ENCODE measurements around the gene ZNF729. TPM values are rescaled to one million over a fixed set of nuclear protein-coding genes. Genes with fewer than 3 reads are reported as not detected.

ZNF729 gene
- total RNA-seq, 4 donors from 2014 or later = not detected

- H3K9me3 ChIP-seq = peaks cover 0 to 44% (median 0%) of the 10 kb centered on the region in 4 donors
- no peak overlapping the region for H3K27ac ChIP-seq
- TF ChIP-seq CTCF (IDR thresholded peaks at IDR 0.05) = no peak
- TF ChIP-seq EP300 (IDR thresholded peaks at IDR 0.05) = no peak
- TF ChIP-seq POLR2A (IDR thresholded peaks at IDR 0.05) = no peak
- H3K27me3 ChIP-seq = no peaks in the 10 kb centered on the region
- H3K36me3 ChIP-seq = no peaks in the 10 kb centered on the region
- no peaks in the 10 kb centered on the region for H3K4me1 ChIP-seq
- DNase-seq (ENCODE audit: low spot score in 2 of 2) = no peak
- no peak overlapping the region for H3K4me3 ChIP-seq
Measured at GRCh38 chr19:22332924-22333323, 46.7 kb downstream of the ZNF729 start.

- Histone ChIP-seq H3K27ac (no peak overlapping the region), H3K4me1 (no peaks in the 10 kb centered on the region), H3K36me3 (no peaks in the 10 kb centered on the region), H3K9me3 (peaks cover 0 to 41% (median 0%) of the 10 kb centered on the region in 4 donors), H3K27me3 (no peaks in the 10 kb centered on the region), H3K4me3 (no peak overlapping the region)
- TF ChIP-seq EP300 (IDR thresholded peaks at IDR 0.05) (no peak), POLR2A (IDR thresholded peaks at IDR 0.05) (no peak), CTCF (IDR thresholded peaks at IDR 0.05) (no peak)
- WGBS, 2 donors = 85 to 92% methylated on average over 2 of the region's 2 CpGs
- DNase-seq (ENCODE audit: low spot score in 2 of 2) = no peak
Measured at GRCh38 chr19:22335716-22336115, 49.5 kb downstream of the ZNF729 start.

GRCh38 chr19:22354665-22355064, 68.4 kb downstream of the ZNF729 start:
- no peak overlapping the region for H3K4me3 ChIP-seq
- H3K9me3 ChIP-seq = peaks cover 0 to 39% (median 0%) of the 10 kb centered on the region in 4 donors
- H3K4me1 ChIP-seq = no peaks in the 10 kb centered on the region
- 56 to 74% methylated on average over 2 of the region's 2 CpGs for WGBS, 2 donors
- no peaks in the 10 kb centered on the region for H3K36me3 ChIP-seq
- no peak overlapping the region for H3K27ac ChIP-seq
- no peak for TF ChIP-seq POLR2A (IDR thresholded peaks at IDR 0.05)
- TF ChIP-seq CTCF (IDR thresholded peaks at IDR 0.05) = no peak
- no peak for TF ChIP-seq EP300 (IDR thresholded peaks at IDR 0.05)
- no peak for DNase-seq (ENCODE audit: low spot score in 2 of 2)
- no peaks in the 10 kb centered on the region for H3K27me3 ChIP-seq

Small RNA genes lying within 50 kb of the gene (small RNA-seq; reads per million reads assigned to genes)
- not detected for gene AC011494.1

Other genes starting within 250 kb of the ZNF729 start
- gene ZNF257, start 234.0 kb upstream of the ZNF729 start, total RNA-seq = 1 to 10 TPM in 3 of 4 donors, not detected in 1; 1.0 to 1.7 (median 1.6) TPM
- gene ZNF676, start 89.5 kb upstream of the ZNF729 start, total RNA-seq = 1 to 10 TPM; 2.7 to 6.7 (median 3.2) TPM
- 1 to 10 TPM in 3 of 4 donors, not detected in 1; 5.7 to 9.4 (median 6.3) TPM for gene ZNF98, start 135.9 kb downstream of the ZNF729 start, total RNA-seq